ENCODE results near the gene NELFB.

Gene NELFB

DNA sequence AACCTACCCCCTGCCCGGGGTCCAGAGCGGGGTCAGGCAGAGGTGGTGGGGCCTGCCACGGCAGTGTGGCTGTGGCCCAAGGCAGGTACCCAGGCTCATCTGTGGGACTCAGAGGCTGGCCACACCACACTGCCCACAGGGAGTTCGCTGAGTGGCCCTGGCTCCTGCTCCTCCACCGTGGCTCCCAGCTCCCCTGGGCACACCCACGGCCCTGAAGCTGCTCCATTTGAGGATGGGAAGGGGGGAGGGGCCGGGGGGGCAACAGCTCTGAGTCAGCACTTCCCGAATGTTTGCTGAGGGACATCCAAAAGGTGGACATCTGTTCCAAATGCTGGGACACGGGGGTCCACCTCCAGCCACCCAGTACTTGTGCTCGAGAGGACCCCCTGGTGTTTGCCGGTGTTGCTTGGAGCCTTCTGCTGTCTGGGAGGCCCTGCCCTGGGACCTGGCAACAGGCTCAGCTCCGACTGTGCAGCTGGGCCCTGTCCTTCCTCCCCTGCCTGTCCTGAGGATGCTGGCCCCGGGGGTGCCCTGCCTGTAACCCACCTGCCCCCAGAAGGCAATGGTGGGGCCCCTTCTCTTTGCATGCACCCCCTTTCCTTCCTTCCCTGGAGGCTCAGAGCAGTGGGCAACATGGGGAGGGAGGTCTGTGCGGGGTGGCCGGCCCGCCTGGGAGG is 49.4 kb downstream of the NELFB start:
- no peak for DNase-seq

- DNase-seq = peak; percentile 57
Observed at GRCh38 chr9:137305060-137305797, 50.1 kb downstream of the NELFB start.

GRCh38 chr9:137305798-137306065 is 50.6 kb downstream of the NELFB start:
- no peak for DNase-seq

- no peak for DNase-seq
Observed at GRCh38 chr9:137306066-137306849, 51.1 kb downstream of the NELFB start.

- no peak for DNase-seq
Observed at GRCh38 chr9:137306850-137307254, 51.7 kb downstream of the NELFB start.

DNA sequence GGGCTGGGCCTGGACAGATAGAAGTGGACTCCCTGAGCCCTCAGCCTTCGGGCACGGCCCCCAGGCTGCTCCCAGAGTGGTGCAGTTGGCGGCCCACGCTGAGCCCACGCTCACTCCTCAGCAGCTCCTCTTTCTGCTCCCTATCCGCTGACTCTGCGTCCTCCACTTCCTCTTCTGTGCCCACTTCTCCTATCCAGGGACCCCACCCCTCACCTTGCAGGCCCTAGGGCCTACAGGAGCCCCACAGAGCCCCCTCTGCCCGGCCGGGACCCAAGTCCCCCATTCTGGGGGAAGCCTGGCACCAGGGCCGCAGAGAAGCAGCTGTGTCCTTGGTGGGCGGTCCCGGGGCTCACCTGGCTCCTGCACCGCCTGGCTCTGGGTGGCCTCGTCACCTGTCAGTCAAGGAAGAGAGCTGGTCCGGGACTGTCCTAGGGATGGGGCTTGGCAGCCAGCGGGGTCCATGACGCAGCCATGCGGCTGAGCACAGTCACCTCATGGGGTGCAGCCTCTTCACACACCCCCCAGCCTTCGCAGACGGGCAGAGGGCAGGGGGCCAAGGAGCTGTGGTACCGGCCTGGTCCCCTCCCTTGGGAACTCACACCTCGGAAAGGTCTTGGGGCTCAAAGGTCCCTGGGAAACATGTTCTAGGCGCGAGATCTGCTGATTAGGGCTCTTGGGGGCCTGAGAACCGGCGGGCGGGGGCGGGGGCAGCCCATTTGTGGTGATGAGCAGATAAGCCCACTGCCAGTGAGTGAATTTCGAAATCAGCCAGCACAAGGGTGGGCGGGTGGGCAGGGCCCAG is 52.3 kb downstream of the NELFB start:
- no peak for DNase-seq

DNA sequence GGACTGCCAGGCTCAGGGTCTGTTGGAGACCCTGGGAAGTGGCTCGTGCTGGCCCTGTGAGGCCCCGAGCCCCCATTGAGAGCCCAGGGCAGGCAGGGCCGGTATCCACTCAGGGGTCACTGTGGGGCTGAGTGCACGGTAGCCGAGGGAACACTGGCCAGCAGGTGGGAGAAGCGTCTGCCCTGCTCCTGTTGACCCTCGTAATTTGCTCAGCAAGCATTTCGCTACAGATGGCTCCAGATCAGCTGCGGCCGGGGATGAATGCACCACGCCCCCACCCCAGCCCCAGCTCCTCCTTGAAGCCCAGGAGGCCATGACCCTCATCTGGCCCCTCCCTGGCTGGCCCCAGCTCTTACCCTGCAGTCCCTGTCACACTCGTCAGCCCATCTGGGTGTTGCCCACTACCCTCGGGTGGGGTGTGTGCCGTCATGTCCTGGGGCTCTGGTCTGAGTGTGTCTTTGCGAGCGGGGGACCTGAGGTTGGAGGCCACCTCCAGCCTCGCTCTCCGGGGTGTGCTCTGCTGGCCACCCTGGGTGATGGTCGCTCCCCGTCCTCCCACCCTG is 53.0 kb downstream of the NELFB start:
- DNase-seq = no peak

- no peak for DNase-seq
Observed at GRCh38 chr9:137309368-137310188, 54.5 kb downstream of the NELFB start.

- no peak for DNase-seq
Observed at GRCh38 chr9:137310189-137311052, 55.3 kb downstream of the NELFB start.

DNA sequence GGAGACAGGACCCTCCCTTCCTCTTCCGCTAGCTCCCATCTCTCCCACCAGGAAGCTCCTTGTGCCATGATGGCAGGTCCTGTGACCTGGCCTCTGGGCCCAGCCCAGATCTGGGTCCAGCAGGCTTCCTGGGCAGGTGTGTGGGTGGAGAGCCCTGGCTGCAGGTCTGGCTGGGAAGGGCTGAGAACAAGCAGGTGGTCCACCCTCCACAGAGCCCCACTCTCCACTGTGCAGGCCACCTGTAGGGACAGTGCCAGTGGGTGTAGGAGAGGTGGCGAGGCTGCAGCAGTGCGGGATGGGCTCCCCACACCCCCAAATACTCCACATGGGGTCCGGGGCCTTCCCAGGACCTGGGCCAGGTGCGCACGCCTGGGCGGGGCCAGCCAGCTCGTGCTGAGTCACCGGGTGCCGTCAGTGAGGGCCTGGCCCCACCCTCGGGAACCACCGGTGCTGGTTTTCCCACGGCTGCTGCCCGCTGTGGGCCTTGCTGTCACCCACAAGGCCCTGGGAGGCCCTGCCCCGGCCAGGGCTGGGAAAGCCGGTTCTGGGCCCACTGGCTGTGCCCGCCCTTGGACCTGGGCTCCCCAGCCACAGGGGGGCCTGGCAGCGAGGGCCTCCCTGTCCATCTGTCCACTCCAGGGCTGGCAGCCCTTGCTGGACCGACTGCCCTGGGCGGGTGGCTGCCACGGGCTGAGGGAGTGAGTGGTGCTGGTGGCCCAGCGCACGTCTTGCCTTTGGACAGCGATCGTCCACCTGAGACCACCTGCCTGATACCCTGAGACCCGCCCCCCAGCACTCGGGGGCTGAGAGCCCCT is 56.3 kb downstream of the NELFB start:
- no peak for DNase-seq

DNA sequence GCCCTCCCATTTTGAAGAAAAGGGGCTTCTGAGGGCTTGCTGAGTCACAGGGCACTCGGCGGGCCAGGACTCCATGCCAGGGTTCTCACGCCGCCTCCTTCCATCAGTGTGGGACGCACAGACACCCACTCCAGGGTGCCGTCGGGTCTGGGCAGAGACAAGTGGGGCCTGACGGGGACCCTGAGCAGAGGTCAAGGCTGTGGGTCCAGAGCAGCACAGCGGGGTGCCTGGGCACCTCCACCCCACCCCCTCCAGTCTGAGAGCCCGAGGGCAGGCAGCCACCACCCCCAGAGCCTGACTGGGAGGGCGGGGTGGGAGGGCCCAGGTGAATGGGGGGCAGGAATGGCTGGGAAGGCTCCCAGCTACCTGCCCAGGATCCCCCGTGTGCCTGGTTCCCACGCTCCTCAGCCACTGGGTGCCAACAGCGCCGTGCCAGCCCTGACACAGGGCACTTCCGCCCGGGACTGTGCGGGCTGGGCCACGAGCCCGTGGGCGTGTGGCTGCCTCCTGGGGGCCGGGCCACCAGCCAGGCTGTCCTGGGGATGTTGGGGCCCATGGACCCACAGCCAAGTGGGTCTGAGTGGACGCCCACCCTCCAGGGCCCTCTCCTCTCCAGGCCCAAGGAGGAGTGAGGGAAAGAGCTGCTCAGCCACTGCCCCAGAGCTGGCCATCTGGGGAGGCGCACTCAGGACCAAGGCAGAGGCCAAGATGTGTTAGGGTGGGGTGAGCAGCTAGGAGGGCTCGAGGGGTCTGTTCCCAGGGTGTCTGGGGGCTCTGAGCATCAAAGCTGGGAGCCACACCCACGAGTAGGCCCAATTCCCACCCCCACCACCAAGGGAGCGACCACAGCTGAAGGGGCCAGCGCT is 57.1 kb downstream of the NELFB start:
- no peak for DNase-seq

DNA sequence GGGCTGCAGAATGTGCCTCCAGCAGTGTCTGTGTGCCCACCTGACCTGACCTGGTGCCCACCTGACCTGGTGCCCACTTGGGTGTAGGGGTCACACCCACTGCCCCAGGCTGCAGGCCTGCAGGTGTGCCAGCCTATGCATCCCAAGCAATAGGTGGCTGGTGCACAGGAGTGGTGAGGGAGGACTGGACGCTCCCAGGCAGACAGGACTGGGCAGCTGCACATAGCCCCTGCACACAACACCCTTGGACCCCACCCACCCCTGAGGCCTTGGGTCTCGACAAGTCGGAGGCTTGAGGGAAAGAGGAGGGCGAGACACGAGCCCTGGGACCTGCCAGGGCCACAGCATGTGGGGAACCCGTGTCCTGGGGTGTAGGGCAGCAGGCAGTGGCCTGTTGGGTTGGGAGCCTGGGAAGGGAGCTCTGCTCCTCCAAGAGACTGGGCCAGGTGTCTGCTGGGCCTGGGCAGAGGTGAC is 57.8 kb downstream of the NELFB start:
- no peak for DNase-seq

- DNase-seq = no peak
Observed at GRCh38 chr9:137313326-137313936, 58.3 kb downstream of the NELFB start.

DNA sequence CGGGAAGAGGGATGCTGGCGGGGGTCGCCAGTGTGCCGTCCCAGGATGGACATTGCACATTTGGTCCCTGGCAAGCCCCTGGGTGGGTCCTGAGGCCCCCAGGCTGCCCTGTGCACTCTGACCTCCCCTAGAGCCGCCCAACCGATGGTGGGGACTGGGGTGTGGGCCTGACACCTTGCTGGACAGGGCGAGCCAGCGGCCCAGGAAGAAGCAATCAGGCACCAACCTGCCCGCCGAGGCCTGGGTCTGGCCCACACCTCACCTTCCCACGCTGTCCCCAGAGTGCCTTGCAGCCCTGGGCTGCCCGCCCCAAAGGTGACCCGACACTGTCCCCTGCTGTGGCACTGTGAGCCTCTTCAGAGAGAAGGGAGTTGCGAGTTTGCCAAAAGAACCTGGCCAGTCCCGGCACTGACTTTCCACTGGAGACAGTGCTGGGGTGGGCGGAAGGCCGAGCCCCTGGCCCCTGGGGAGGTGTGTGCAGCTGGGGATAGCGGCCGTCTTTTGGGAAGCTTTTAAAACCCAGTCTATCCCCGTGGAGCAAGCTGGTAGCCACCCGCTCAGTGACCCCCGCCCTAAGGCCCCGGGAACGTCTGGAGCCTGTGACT is 58.9 kb downstream of the NELFB start:
- no peak for DNase-seq

GRCh38 chr9:137314561-137315560 is 59.7 kb downstream of the NELFB start:
- DNase-seq = no peak

- DNase-seq = no peak
Observed at GRCh38 chr9:137315581-137316011, 60.5 kb downstream of the NELFB start.

All from NCI-H1105 treated with DMSO at 0.1 percent for 48 hours (cell line).